Stimulated activated naive B cell treated with anti-CD40 and anti-IgM and Interleukin-4, amounts not matched to agents 10 μg/mL and 1 μg/mL and 100 μg/mL, for 72 hours (primary cell): ENCODE results near the gene TYR.

Experiments used
- ATAC-seq, 2 donors: fragments of 150-1000 bp; cut with Tn5 transposase; replicated peaks; 2 replicates each; pipeline ENCODE4 v1.10.0; 2021; ENCODE audit warnings: moderate library complexity in 1 of 2
- DNase-seq: peaks from one replicate; pipeline ENCODE4 v3.0.0; 2021
- H3K27ac Mint-ChIP-seq: one replicate; pipeline ENCODE4 v1.8.0; 2022; ENCODE audit warnings: mild to moderate bottlenecking, mixed read lengths
- H3K27me3 Mint-ChIP-seq, 2 donors: one replicate each; pipeline ENCODE4 v1.8.0; 2022; ENCODE audit warnings: mixed read lengths in 2 of 2
- H3K36me3 Mint-ChIP-seq, 2 donors: one replicate each; pipeline ENCODE4 v1.8.0; 2022; ENCODE audit warnings: mixed read lengths in 2 of 2, mild to moderate bottlenecking in 1 of 2
- H3K4me1 Mint-ChIP-seq, 2 donors: one replicate each; pipeline ENCODE4 v1.8.0; 2022; ENCODE audit warnings: mixed read lengths in 2 of 2, mild to moderate bottlenecking in 1 of 2
- H3K4me3 Mint-ChIP-seq, 2 donors: one replicate each; pipeline ENCODE4 v1.8.0; 2022; ENCODE audit warnings: mild to moderate bottlenecking in 2 of 2, mixed read lengths in 2 of 2, moderate library complexity in 1 of 2
- H3K9me3 Mint-ChIP-seq, 2 donors: one replicate each; pipeline ENCODE4 v1.8.0; 2022; ENCODE audit warnings: mixed read lengths in 2 of 2, mild to moderate bottlenecking in 1 of 2

The TYR gene

DNA sequence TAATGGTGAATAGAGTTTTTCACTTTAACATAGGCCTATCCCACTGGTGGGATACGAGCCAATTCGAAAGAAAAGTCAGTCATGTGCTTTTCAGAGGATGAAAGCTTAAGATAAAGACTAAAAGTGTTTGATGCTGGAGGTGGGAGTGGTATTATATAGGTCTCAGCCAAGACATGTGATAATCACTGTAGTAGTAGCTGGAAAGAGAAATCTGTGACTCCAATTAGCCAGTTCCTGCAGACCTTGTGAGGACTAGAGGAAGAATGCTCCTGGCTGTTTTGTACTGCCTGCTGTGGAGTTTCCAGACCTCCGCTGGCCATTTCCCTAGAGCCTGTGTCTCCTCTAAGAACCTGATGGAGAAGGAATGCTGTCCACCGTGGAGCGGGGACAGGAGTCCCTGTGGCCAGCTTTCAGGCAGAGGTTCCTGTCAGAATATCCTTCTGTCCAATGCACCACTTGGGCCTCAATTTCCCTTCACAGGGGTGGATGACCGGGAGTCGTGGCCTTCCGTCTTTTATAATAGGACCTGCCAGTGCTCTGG lies at the start of gene TYR:
Gene TYR, plus strand, starts transcription at position 185 of the 541 bp plus-strand sequence. Its CDS starts 79 bp downstream, at position 264.
- no peaks in the 10 kb centered on the region for H3K27me3 Mint-ChIP-seq
- no peak within 1 kb of the TSS for H3K4me3 Mint-ChIP-seq
- H3K36me3 Mint-ChIP-seq: no peaks in the 10 kb centered on the region
- H3K4me1 Mint-ChIP-seq: no peaks in the 10 kb centered on the region
- no peaks in the 10 kb centered on the region for H3K9me3 Mint-ChIP-seq
- DNase-seq (no peak), ATAC-seq (no peak)
- H3K27ac Mint-ChIP-seq: no peak within 1 kb of the TSS

DNA sequence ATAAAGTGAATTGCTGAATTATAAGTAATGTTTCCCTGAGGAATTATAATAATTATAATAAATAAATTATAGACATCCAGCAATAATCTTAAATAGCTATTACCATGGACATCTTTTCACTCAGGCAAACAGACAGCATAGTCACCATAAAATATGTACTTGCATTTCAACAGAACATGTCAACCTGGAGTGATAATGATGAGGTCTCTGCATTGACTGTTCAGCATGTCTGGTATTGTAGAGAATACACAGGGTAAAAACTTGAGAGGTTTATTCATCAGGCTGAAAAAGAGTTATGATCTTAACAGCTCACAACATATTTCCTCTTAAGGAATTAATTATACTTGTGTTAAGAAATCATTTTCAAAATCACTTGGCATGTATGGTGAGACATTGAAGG lies 41.1 kb upstream of the TYR start:
- DNase-seq (no peak), ATAC-seq (no peak)
- no peaks in the 10 kb centered on the region for H3K27me3 Mint-ChIP-seq
- no peak overlapping the region for H3K4me3 Mint-ChIP-seq
- H3K4me1 Mint-ChIP-seq: no peaks in the 10 kb centered on the region
- no peak overlapping the region for H3K27ac Mint-ChIP-seq
- H3K36me3 Mint-ChIP-seq: no peaks in the 10 kb centered on the region
- H3K9me3 Mint-ChIP-seq: no peaks in the 10 kb centered on the region

DNA sequence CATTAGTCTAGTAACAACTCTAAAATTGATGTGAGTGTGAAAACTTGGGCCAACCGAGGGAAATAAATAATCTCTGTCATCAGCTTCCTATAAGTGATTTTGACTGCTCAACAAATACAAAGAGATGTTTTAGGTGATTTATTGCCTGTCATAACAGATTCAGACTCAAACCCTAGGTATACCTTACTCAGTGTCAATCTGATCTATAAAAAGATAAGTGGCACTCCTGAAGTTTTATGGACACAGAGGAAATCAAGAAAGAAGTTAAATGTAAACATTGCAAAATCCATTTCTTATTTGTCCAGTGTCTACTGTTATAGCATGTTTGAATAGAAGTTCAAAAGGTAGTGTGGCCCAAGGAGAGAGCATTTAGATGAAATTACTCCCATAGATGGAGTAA lies 30.4 kb upstream of the TYR start:
- no peak overlapping the region for H3K4me3 Mint-ChIP-seq
- H3K9me3 Mint-ChIP-seq: no peaks in the 10 kb centered on the region
- no peak for DNase-seq
- no peak for ATAC-seq
- no peaks in the 10 kb centered on the region for H3K4me1 Mint-ChIP-seq
- no peaks in the 10 kb centered on the region for H3K27me3 Mint-ChIP-seq
- H3K27ac Mint-ChIP-seq: no peak overlapping the region
- H3K36me3 Mint-ChIP-seq: no peaks in the 10 kb centered on the region

DNA sequence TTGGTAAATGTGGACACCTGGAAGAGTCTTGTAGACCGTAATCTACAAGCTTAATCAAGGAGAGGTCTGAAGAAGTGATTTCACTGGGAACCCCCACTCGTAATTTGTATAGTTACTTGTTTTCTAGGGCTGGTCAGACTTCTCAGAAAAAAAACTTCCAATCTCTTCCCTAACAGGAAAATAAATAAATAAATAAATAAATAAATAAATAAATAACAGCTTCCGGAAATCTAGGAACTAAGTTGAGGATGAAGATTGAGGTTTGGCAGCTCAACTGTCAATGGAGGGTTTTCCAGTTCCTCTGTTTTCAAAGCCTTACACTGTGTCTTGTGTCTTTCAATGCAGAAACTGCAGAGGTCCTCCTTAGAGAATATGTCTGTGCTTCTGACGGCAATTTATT lies 17.7 kb upstream of the TYR start:
- Mint-ChIP-seq H3K9me3 (no peaks in the 10 kb centered on the region), H3K4me1 (no peaks in the 10 kb centered on the region), H3K4me3 (no peak overlapping the region), H3K27ac (no peak overlapping the region), H3K36me3 (no peaks in the 10 kb centered on the region), H3K27me3 (no peaks in the 10 kb centered on the region)
- DNase-seq: no peak
- ATAC-seq: no peak

DNA sequence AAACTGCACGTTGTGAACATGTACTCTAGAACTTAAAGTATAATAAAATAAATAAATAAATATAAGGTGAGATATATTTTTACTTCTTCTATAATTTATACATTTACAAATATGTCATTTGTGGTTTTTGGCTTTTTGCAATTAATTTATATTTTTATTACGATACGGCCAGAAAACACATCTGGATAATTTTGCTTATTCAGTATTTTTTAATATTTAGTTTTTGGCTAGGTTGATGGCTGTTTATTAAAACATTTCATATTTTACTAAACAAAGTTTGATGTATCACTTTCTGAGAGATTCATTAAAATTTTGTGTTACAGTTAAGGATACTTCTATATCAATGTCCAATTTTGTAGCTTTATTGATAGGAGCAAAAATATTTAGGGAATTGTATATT lies 15.7 kb upstream of the TYR start:
- DNase-seq (no peak), ATAC-seq (no peak)
- H3K27ac Mint-ChIP-seq: no peak overlapping the region
- H3K4me3 Mint-ChIP-seq: no peak overlapping the region
- no peaks in the 10 kb centered on the region for H3K9me3 Mint-ChIP-seq
- no peaks in the 10 kb centered on the region for H3K27me3 Mint-ChIP-seq
- no peaks in the 10 kb centered on the region for H3K36me3 Mint-ChIP-seq
- no peaks in the 10 kb centered on the region for H3K4me1 Mint-ChIP-seq

DNA sequence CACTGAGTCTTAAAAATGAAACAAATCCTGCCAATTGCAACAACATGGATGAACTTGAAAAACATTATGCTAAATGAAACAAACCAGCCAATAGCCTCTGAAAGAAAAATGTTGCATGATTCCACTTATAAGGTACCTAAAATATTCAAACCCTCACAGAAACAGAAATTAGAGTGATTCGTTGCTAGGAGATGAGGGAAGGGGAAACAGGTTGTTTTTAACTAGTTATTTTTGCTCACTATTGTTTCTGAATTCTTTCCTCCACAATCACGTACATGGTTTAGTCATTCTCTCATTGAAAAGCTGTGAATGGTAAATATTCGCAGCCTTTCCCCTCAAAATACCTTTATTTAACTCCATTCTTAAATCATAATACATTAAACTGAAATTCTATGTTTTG lies 14.0 kb upstream of the TYR start:
- H3K27me3 Mint-ChIP-seq: no peaks in the 10 kb centered on the region
- H3K27ac Mint-ChIP-seq: no peak overlapping the region
- no peak overlapping the region for H3K4me3 Mint-ChIP-seq
- DNase-seq (no peak), ATAC-seq (no peak)
- H3K9me3 Mint-ChIP-seq: no peaks in the 10 kb centered on the region
- no peaks in the 10 kb centered on the region for H3K36me3 Mint-ChIP-seq
- no peaks in the 10 kb centered on the region for H3K4me1 Mint-ChIP-seq

DNA sequence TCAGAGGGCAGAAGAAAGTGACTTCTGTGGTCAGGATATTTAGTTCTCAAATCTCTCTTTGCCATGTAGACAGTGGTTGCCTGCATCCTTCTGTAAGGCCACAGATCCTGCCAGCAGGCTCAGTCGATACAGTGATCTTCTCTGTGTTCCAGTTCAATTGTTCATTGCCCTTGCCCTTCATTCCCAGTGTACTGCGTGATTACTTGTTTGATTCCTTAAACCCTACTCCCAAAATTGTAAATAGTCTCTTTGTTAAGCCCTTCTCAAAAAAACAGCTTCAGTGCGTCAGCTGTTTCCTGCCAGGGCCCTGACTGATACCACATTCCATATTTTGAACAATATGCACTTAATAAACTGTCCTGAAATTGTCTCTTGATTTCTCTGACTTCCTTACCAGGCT lies 9.3 kb upstream of the TYR start:
- DNase-seq (no peak), ATAC-seq (no peak)
- H3K27me3 Mint-ChIP-seq: no peaks in the 10 kb centered on the region
- H3K27ac Mint-ChIP-seq: no peak overlapping the region
- no peaks in the 10 kb centered on the region for H3K9me3 Mint-ChIP-seq
- H3K4me3 Mint-ChIP-seq: no peak overlapping the region
- H3K4me1 Mint-ChIP-seq: no peaks in the 10 kb centered on the region
- no peaks in the 10 kb centered on the region for H3K36me3 Mint-ChIP-seq

DNA sequence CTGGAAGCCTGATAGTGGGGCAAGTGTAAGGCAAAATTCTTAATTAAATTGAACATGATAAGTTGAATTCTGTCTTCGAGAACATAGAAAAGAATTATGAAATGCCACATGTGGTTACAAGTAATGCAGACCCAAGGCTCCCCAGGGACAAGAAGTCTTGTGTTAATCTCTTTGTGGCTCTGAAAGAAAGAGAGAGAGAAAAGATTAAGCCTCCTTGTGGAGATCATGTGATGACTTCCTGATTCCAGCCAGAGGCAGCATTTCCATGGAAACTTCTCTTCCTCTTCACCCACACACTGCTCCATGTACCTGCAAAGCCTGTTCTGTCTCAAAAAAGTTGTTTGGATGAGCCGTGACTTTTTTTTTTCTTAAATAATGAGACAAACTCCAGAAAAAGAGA lies 1.9 kb upstream of the TYR start:
- H3K4me1 Mint-ChIP-seq: no peaks in the 10 kb centered on the region
- H3K36me3 Mint-ChIP-seq: no peaks in the 10 kb centered on the region
- no peak overlapping the region for H3K4me3 Mint-ChIP-seq
- DNase-seq: no peak
- H3K9me3 Mint-ChIP-seq: no peaks in the 10 kb centered on the region
- ATAC-seq: no peak
- H3K27me3 Mint-ChIP-seq: no peaks in the 10 kb centered on the region
- H3K27ac Mint-ChIP-seq: no peak overlapping the region

DNA sequence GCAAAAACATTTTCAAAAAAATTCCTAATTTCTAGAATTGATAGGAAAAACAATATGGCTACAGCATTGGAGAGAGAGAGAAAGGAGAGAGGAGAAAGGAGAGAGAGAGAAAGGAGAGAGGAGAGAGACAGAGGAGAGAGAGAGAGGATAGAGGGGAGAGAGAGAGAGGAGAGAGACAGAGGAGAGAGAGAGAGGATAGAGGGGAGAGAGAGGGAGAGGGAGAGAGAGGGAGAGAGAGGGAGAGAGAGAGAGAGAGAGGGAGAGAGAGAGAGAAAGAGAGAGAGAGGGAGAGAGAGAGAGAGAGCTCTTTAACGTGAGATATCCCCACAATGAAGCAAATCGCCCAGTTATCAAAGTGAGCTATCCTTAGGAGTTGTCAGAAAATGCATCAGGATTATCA lies 737 bp upstream of the TYR start:
- H3K27ac Mint-ChIP-seq: no peak overlapping the region
- H3K4me3 Mint-ChIP-seq: no peak overlapping the region
- no peaks in the 10 kb centered on the region for H3K27me3 Mint-ChIP-seq
- no peaks in the 10 kb centered on the region for H3K9me3 Mint-ChIP-seq
- DNase-seq (no peak), ATAC-seq (no peak)
- no peaks in the 10 kb centered on the region for H3K4me1 Mint-ChIP-seq
- H3K36me3 Mint-ChIP-seq: no peaks in the 10 kb centered on the region

DNA sequence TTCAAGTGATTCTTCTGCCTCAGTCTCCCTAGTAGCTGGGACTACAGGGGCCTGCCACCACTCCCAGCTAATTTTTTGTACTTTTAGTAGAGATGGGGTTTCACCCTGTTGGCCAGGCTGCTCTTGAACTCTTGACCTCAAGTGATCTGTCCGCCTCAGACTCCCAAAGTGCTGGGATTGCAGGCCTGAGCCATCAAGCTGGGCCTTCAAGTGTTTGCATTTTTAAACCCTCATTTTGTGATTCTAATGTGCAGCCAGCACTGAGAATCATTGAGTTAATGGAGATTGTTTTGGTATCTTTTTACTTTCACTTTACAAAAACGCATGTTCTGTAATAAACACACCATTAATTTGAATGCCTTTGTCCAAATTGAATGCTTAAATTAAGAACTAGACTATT lies 3.4 kb downstream of the TYR start:
- H3K27ac Mint-ChIP-seq: no peak overlapping the region
- DNase-seq: no peak
- ATAC-seq: no peak

DNA sequence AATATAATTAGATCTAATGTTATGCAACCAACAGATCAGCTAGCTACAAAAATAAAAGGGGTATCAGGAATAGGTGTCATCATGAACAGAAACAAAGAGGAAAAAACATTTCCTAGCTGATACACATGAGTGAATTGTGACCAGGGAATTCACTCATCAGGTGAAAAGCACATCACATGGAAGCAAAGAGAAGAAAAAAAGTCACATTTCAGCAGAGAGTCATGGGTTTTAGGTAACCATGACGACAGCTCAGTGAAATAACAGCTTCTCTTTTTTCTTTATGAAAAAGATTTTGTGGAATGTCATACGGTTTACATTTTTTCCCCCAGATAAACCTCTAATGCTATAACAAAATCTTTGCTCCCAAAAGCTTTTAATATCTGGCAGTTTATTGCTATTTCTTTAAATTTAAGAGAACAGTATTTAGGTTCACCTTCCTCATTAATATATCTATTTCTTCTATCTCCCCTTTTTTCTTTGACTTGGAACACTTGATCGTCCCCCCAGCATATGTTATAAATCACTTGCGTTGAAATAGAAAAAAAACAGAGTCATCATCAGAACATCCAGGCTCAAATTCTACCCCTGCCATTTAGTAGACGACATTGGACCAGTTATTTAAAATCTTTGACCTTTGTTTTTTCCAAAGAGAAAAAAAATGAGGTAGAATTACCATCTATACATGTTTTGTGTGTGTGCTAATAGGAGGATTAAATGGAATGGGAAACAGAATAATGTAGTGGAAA lies 5.3 kb downstream of the TYR start:
- no peak overlapping the region for H3K4me3 Mint-ChIP-seq
- no peaks in the 10 kb centered on the region for H3K36me3 Mint-ChIP-seq
- H3K27me3 Mint-ChIP-seq: no peaks in the 10 kb centered on the region
- no peaks in the 10 kb centered on the region for H3K4me1 Mint-ChIP-seq
- H3K9me3 Mint-ChIP-seq: peaks cover 0 to 1% of the 10 kb centered on the region in 2 donors
- DNase-seq (no peak), ATAC-seq (no peak)
- H3K27ac Mint-ChIP-seq: no peak overlapping the region

More for the DNA sequence above, 3.4 kb downstream of the TYR start:
- Mint-ChIP-seq H3K4me1 (no peaks in the 10 kb centered on the region), H3K9me3 (no peaks in the 10 kb centered on the region), H3K27me3 (no peaks in the 10 kb centered on the region), H3K36me3 (no peaks in the 10 kb centered on the region), H3K4me3 (no peak overlapping the region)

DNA sequence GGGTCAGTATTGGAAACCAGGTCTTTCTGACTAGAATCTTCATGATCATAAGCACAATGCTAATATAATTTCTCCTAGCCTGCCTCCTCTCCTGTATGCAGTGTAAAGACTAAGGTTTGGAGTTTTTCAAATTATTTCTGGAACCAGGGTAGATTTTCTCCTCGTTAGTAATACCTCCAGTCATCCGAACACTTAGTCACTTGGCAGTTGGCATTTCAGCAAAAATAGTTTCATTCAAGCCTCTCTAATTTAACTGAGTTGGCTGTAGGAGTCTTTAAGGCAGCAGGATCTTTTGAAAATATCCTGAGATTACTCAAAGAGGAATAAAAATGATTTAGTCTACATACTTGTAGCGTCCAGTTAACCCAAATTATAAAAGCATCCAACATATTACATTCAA lies 6.3 kb downstream of the TYR start:
- no peak for DNase-seq
- peaks cover 0 to 1% of the 10 kb centered on the region in 2 donors for H3K9me3 Mint-ChIP-seq

DNA sequence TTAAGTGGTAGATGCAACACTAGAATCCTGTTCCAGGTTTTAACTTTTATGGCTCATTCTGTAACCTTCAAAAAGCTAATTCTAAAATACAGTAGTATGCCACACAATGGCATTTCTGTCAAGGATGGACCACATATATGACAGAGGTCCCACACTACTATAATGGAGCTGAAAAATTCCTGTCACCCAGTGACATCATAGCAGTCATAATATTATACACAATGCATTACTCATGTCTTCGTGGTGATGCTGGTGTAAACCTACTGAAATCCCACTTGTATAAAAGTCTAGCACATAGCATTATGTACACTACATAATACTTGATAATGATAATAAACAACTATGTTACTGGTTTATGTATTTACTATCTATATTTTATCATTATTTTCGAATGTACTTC lies 12.1 kb downstream of the TYR start:
- Mint-ChIP-seq H3K4me1 (no peaks in the 10 kb centered on the region), H3K27ac (no peak overlapping the region), H3K4me3 (no peak overlapping the region), H3K27me3 (no peaks in the 10 kb centered on the region), H3K36me3 (no peaks in the 10 kb centered on the region), H3K9me3 (peaks cover 0 to 1% of the 10 kb centered on the region in 2 donors)
- DNase-seq (no peak), ATAC-seq (no peak)

More for the DNA sequence above, 6.3 kb downstream of the TYR start:
- H3K27me3 Mint-ChIP-seq: no peaks in the 10 kb centered on the region
- H3K27ac Mint-ChIP-seq: no peak overlapping the region
- H3K36me3 Mint-ChIP-seq: no peaks in the 10 kb centered on the region
- no peaks in the 10 kb centered on the region for H3K4me1 Mint-ChIP-seq
- no peak for ATAC-seq
- no peak overlapping the region for H3K4me3 Mint-ChIP-seq

DNA sequence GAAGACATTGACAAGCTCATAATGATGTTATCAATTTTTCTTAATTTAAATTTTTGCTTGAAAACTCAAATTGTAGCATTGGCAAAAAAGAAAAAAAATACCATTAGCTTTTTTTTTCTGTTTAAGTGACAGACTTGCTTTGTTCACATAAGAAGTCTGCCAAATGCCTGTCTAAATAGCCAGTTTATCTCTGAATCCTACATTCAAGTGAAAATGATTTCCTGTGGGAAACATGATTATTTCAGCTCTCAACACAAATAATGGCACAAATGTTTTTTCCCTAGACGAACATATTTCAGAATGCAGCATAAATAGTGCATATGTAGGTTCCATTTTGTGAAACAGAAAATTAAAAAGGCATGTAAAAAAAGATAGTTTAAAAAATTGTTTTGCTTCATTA lies 23.5 kb downstream of the TYR start:
- Mint-ChIP-seq H3K4me3 (no peak overlapping the region), H3K27ac (no peak overlapping the region), H3K9me3 (peaks cover 0 to 1% of the 10 kb centered on the region in 2 donors), H3K36me3 (no peaks in the 10 kb centered on the region), H3K4me1 (no peaks in the 10 kb centered on the region), H3K27me3 (no peaks in the 10 kb centered on the region)
- no peak for ATAC-seq
- DNase-seq: no peak

DNA sequence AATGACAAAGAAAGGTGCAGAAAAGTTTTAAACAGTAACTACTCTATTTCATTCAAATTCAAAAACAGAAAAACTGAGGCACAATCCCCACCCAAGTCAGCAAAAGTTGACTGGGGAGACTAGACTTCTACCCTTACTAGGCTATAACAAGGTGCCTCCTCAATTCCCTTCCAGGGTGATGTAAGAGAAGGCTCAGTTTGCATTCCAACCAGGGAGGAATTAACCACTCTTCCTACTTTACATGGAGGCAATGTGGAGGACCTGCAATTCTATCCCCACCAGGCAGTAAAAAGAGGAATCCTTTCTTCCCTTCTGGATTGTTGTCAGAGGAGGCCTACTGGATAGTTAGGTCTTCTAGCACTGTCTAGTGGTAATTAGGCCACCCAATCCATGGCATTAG lies 26.1 kb downstream of the TYR start:
- no peaks in the 10 kb centered on the region for H3K36me3 Mint-ChIP-seq
- no peak for ATAC-seq
- no peak overlapping the region for H3K27ac Mint-ChIP-seq
- H3K4me1 Mint-ChIP-seq: no peaks in the 10 kb centered on the region
- no peak overlapping the region for H3K4me3 Mint-ChIP-seq
- DNase-seq: no peak
- no peaks in the 10 kb centered on the region for H3K27me3 Mint-ChIP-seq
- peaks cover 2 to 4% of the 10 kb centered on the region in 2 donors for H3K9me3 Mint-ChIP-seq
